GM18873 (cell line): ENCODE data around the gene UBN1.

ENCODE experiments used
- ATAC-seq: cut with Tn5 transposase; IDR thresholded peaks from one replicate; pipeline ENCODE4 v1.9.1; 2021; ENCODE audit warnings: mild to moderate bottlenecking, moderate library complexity, moderate number of reproducible peaks; ENCODE audit not compliant: unreplicated experiment, low FRiP score

UBN1 gene, protein sequence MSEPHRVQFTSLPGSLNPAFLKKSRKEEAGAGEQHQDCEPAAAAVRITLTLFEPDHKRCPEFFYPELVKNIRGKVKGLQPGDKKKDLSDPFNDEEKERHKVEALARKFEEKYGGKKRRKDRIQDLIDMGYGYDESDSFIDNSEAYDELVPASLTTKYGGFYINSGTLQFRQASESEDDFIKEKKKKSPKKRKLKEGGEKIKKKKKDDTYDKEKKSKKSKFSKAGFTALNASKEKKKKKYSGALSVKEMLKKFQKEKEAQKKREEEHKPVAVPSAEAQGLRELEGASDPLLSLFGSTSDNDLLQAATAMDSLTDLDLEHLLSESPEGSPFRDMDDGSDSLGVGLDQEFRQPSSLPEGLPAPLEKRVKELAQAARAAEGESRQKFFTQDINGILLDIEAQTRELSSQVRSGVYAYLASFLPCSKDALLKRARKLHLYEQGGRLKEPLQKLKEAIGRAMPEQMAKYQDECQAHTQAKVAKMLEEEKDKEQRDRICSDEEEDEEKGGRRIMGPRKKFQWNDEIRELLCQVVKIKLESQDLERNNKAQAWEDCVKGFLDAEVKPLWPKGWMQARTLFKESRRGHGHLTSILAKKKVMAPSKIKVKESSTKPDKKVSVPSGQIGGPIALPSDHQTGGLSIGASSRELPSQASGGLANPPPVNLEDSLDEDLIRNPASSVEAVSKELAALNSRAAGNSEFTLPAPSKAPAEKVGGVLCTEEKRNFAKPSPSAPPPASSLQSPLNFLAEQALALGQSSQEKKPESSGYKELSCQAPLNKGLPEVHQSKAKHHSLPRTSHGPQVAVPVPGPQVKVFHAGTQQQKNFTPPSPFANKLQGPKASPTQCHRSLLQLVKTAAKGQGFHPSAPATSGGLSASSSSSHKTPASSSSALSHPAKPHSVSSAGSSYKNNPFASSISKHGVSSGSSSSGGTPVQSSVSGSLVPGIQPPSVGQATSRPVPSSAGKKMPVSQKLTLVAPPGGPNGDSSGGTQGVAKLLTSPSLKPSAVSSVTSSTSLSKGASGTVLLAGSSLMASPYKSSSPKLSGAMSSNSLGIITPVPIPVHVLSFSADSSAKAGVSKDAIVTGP (N-terminal part only)

DNA sequence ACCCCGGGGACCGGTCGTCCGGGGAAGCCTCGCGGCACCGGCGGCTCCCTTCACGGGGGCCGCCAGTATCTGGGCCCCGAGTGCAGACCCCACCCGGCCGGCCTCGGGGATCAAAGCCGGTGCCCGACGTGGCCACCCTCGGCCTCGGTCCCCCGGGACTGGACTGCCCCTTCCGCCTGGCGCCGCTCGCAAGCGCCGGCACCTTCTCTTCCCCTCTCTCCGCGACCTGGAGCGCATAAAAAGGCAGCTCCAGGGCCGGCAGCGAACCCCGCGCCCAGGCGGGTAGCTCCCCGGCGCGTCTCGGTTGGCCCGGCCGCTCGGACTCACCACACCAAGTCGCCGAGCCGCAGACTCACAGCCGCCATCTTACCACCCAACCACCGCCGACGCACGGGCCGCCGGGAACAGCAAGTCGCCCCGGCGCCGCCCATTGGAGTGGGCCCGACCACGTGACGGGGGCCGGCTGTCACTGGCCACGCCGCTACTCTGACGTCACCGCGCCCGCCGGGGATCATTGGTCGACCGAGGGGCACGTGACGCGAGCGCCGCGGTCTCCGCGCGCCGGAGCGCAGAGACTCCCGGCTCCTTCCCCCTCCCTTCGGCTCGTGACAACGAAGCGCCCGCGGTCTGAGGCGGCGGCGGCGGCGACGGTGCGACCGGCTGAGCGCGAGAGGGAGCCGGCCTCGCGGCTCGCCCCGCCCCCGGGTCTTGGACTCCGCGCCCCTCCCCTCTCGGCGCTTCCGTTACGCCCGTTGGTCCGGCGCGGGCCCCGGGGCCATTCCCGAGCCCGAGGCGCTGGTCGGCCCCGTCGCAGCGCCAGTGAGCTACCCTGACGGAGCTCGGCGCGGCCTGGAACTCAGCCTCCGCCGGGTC lies at the start of gene UBN1, which contains the start of gene GLYR1:
UBN1 (plus strand) TSS at position 581 of the 873 bp plus-strand sequence. CDS start 5,437 bp downstream, outside the sequence.
GLYR1 (minus strand) TSS at position 388 of the 873 bp plus-strand sequence; CDS start at position 365, 23 bp downstream.
- ATAC-seq, result peak; percentile 79

DNA sequence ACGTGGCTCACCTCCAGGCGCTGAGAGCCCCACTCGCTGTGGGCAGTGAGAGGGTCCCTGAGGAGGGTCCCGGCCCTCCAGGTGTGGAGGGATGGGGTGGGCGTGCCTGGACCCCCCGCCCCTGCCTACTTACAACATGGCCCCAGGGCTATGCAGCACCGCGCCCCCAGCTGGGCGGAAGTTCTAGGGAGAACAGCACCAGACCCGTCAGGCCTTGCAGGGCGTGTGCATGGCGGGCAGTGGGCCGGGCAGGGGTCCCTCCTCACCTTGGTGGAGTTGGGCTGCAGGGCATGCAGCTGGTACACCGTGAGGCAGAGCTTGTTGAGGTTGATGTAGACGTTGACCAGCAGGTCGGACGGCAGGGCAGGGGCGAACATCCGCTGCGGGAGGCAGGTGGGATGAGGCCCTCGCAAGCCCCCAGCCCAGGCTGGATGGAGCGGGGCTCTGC lies 49.5 kb upstream of the UBN1 start:
- no peak for ATAC-seq

DNA sequence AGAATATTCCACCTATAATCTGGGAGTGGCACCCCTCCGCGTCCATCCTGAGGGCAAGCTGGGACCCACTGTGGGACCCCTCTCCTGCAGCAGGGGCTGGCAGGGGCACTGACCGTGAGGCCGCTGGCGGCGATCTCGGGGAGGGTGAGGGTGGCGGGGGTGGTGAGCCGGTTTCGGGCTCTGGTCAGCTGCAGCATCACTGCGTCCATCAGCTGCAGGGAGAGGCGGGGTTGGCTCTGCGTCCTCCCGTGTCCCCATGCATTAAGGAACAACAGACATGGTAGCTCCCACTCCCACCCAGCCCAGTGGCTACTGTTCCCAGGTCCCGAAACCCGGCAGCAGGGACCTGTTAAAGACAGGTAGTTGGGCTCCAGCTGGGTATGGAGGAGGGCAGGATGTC lies 48.8 kb upstream of the UBN1 start:
- ATAC-seq, result no peak

DNA sequence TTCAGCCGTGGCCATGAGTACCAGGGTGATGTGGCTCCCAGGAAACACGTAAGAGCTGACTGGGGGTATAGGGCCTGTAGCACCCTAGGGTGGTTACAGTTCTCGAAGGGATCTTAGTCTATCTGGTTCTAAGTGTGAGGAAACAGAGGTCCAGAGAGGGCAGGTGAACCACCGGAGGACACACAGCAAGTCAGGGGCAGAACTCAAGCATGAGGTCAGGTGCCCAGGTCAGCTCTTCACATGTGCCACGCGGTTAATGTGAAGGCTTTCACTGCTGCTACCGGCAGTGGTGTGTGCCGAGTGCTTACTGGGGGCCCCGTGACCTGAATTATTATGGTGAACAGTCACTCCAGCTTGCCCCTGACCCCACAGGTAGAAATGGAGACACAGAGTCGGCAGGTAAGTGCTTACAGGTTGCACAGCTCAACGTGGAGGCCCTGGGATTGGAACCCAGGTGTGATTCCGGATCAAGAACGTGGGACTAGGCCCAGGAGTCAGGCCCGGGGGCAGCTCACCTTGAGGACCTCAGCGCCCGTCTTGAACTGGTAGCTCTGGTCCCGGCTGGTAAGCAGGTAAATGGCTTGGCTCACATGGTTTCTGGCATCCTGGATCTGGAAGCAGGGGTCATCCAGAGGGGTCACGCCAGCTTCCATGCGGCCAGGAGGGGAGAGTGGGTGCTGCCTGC lies 48.0 kb upstream of the UBN1 start:
- no peak for ATAC-seq

DNA sequence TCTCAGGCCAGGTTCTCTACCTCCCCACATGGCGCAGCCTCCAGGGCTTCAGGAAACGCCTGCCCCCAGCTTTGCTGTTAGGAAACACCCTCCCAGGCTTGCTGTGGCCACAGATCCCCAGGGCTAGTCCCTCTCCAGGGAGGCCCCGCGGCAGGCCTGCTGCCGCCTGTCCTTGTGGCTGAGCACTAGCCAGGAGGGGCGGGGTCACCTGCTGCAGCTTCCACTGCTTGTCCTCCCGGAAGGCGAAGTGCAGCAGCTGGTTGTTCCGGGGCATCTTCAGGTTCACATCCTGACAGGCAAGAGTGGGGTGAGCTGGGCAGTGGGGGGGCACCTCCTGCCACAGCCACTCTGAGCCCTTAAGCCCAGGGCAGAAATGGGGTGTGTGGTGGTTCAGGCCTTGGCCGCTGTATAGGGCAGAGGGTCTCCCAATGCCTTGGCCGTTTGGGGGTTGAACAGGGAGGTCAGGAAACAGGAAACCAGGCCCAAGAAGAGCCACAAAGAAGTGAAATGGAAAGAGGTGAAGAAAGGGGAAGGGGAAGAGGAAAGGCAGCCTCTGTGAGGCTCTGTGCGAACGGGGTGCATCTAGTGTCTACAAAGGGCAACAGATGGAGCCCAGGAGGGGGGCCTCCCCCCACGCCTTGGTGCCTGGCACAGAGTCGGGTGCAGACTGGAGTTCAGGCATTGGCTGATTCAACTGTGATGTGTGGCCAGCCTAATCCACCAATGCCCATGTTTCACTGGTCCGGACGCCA lies 46.8 kb upstream of the UBN1 start:
- ATAC-seq, result no peak

DNA sequence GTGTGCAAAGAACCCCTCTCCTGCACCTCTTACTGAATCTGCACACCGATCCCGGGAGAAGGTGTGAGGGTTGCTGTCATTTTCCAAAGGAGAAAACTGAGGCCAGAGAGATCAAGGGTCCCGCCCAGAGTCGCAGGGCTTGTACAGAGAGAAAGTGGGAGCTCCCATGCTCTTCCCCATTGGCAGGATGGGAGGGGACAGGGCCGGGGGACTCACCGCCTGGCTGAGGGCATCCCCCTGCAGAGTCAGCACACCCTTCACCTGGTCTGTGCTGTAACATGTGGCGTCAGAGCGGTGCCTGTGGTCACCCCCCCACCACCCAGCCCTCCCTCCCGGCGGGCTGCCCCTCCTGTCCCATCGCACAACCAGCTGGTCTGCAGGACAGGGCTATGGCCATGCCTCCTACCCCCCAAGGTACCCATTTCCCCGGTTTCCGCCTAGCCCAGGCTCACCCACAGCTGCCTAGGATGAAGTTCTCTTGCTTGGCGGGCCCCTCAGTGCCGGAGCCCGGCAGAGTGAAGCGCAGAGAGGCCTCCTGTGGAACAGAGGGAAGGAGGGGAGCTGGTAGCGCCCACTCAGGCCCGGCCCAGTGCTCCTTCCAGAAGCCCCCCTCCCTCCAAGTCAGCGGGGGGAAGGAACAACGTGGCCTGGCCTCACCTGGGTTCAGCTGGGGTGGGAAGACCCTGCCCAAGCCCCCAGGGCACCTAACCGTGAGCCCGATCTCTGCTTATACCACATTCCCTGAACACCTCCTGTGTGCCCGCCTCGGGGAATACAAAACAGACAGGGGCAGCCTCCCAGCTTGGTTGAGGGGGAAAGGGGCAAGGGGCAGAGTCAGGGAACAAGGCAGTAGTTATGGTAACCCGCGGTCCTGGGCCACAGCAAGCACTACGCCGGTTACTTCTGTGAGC lies 46.0 kb upstream of the UBN1 start:
- no peak for ATAC-seq

DNA sequence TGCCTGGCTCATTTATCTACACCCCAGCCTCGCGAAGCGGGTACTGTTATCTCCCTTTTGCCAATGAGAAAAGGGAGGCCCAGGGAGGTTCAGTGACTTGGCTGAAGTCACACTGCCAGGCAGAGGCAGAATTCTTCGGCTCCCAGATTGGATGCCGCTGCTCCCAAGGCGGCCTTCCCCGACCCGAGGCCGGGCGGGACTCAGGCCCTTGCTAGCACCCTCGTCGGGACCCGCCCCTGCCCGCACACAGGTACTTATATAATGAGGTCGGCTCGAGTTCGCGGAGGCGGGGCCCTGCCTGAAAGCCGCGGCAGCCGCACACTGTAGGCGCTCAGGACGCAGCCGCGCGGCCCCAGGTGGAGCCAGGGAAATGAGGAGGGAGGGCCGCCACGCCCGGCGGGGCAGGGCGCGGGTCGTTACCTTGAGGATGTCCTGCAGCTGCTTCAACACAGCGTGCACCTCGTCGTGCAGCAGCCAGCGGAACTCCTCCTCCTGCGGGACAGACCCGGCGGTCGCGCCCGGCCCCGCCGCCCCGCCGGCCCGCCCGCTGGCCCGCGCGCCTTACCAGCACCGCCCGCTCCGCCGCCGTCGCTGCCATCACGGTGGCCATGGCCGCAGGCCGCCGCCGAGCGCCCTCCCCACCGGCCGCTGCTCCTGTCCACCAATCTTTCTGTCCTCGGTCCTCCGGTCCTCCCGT lies 45.2 kb upstream of the UBN1 start, which contains the start of gene ROGDI:
ROGDI (minus strand) TSS at position 672 of the 697 bp plus-strand sequence; CDS start at position 610, 62 bp downstream.
- peak; percentile 44 for ATAC-seq

DNA sequence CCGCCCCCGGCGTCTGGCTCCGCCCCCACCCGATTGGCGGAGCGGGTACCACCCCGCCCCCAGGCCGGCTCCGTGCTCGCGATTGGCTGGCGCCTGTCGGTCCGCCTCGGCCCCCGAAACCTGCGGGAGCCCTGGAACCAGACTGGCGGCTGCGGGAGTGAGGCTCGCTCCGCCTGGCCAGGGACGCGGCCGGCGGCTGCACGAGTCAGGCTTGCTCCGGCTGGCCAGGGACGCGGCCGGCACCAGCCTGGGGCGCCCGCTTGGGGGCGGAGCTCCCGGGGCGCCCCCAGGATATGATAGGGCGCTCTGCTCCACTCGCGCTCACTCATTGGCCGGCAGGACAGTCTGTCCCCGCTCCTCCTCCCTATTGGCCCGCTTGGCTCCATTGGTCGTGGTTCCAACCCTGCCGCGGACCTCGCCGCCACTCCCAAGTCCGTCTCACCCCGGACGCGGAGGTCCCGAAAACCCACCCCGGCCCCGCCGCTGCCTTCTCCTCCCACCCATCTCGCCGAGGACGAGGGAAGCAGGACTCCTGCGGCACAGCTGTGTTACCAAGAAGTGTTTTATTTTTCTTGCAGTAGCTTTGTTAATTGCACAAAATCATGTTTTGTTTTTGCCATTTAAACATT lies 44.5 kb upstream of the UBN1 start:
- ATAC-seq, result peak; percentile 85

DNA sequence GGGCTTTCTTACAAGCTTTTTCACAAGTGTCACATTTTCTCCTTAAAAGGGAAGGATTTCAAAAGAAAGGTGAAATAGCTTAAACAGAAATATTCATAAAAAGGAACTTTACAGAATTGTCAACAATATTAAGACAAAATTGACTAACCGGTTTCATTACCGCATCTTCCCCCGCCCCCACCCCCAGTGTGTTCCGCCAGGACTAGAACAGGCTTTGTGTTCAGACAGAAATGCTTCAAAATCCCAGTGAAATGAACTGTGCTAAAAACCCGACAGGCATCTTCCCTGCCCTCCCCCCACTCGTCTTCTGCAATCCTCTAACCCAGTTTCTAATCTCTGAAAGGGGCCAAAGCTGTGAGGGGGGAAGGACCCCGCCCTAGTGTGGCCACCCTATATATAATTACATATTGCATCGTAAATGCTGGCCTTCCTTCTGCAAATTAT lies 43.9 kb upstream of the UBN1 start:
- ATAC-seq, result no peak

DNA sequence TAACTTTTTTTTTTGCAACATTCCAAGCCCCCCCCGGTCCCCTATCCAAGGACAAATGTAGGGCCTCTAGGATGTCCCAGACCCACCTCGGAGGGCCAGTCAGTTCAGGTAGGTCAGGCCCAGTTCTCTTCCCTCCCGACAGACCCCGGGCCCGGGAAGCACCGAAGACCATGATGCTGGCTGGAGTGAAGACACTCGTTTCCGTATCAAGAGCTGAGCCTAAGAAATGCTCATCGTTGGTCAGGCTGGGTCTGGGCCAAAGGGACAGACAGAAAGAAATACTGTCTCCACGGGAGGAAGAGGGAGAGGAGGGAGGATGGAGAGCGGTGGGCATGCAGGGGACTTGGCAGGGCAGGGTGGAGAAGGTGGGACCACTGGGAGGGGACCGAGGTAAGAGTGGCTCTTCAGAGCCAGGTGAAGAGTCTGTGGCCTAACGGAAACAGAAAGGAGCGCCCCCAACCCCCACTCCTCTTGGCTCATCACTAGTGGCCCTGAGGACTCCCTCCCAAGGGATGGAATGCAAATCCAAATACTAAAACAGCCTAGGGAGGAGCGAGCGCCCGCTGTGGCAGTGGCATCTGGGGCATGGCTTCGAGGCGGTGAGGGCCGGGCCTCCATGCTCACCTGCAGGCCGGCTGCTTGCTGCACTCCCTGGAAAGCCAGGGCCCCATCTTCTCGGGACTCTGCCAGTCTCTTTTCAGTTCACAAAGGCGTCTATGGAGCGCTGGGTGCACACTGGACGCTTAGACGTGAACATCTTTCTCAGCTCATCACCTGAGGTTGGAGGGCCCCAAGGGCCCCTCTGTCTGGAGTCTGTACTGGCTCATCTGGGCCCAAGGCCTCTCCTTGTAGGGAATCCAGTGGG lies 43.2 kb upstream of the UBN1 start:
- no peak for ATAC-seq

DNA sequence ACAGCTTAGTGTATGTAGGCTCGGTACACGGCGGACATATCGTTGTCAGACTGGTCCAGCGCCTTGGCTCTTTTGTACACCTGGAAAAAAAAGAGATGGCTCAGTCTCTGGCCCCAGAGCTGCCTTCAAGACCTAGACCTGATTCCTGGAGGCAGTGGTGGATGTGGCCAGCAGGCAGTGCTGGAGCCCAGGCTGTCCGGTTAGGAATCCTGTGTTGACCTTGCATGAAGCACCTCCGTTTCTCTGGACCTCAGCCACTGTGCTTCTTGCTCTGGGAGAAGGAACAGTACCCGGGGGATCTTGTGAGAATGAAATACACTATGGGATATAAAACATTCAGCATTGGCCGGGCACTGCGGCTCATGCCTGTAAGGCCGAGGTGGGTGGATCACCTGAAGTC lies 42.0 kb upstream of the UBN1 start:
- no peak for ATAC-seq

DNA sequence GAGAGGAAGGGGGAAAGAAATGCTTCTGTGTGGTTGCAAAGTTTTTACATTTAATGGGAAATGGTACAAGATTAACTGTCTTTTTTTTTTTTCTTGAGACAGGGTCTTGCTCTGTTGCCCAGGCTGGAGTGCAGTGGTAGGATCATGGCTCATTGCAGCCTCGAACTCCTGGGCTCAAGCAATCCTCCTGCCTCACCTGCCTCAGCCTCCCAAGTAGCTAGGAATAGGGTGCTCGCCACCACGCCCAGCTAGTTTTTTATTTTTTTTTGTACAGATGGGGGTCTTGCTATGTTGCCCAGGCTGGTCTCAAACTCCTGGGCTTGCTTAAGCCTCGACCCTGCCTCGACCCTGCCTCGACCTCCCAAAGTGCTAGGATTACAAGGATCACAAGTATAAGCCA lies 41.0 kb upstream of the UBN1 start:
- no peak for ATAC-seq

DNA sequence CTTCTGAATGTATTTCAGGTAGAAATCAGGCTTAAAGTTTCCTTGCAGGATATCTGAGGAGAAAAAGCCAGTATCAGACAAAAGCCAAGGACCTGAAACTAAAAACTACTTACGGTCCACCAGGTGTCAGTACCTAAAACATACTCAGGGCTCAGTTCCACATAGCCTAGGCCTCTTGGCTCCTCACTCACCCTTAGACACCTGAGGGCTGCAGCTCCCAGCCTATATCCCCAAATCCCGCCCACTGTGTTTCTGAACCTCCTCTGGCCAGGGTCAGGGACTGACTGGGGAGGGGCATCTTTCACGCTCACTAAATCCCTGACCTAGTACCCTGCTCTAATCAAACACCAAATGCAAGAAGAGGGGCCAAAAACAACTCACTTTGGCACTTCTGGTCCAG lies 36.0 kb upstream of the UBN1 start:
- no peak for ATAC-seq

DNA sequence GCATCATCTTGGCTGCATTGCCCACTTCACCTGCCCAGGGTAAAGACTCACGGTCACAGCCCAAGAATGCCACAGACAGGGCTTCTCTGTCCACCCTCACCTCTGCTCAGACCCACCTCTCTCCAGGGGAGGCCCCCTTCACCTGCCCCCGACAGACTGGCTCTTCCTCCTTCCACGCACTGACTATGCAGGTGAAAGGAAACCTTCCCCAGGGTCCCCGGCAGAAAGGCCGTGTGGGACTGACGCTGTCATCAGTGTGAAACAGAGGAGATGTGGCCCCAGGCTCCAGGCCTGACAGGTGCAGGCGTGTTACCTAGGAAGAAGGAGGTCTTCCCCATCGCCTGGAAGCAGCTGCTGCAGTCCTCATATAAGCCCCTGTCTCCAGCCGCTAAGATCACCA lies 35.5 kb upstream of the UBN1 start:
- ATAC-seq, result no peak

DNA sequence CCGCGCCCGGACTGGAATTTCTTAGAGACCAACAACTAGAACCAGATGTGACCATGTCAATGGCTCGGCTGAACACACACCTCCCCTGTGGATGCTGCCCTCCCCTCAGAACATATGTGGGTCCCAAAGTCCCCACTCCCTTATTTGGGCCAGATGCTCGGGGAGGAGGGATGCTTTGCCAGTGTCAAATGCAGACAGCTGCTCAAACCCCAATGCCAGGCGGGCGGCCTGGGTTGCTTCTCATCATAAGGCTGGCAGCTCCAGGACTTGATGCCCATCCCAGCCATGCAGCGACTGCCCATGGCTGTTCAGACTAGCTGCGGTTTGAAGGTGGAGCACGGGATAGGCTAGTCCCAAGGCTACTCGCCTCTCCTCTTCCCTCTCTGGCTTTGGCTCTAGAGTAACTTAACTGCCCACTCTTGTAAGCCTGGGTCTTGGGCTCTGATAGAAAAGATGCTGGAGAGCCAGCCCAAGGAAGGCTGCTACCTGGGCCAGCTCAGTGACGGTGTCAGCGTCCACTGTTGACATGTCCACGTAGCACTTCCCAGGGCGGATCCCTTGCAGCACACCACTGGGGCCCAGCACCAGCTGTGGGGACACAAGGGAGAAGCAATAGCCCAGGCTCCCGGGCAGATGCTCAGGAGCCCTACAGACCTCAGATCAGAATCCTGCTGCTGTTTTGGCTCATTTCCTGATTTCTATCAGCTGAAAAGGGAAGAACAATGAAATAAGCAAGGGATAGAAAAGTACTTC lies 33.9 kb upstream of the UBN1 start:
- no peak for ATAC-seq
